ENCODE data around the gene MAN1A1.

MAN1A1 gene

DNA sequence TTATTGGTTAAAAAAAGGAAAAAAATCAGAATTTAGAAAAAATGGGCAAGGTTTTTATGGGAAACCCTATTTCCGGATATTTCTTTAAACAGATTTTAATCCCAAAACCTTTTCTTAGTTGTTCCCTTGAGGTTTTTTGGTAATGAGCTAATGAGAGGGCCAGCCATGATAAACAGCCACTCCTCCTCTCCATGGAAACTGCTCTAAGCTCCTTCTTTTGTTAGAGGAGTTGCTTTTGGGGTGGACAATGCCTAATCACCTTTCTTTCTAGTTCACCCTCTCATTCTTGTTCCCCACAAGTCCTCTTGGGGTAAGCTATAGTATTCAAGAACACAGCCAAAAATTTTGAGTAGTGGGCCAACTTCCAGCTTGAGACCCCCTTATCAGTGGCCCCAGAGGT lies 166.1 kb downstream of the MAN1A1 start:
- no peak overlapping the region for H3K9ac ChIP-seq (ENCODE audit: low read depth, low read length, poor library complexity, severe bottlenecking)
- no peaks in the 10 kb centered on the region for H4K20me1 ChIP-seq (ENCODE audit: insufficient read depth, low read length, poor library complexity, severe bottlenecking)
- H3F3A ChIP-seq (ENCODE audit: low read depth), result peaks cover 3% of the 10 kb centered on the region; the same call in 1 of the 2 replicates
- H3K9me3 ChIP-seq (ENCODE audit: insufficient read depth, low read depth, low read length), result no peaks in the 10 kb centered on the region
- no peaks in the 10 kb centered on the region for H3K79me2 ChIP-seq (ENCODE audit: insufficient read depth, low read length)
- H3K36me3 ChIP-seq (ENCODE audit: insufficient read depth, low read length), result no peaks in the 10 kb centered on the region; the same call in 1 of the 2 replicates
- H3K27me3 ChIP-seq (ENCODE audit: insufficient read depth, low read length, poor library complexity, severe bottlenecking), result no peaks in the 10 kb centered on the region
- H3K9me2 ChIP-seq (replicated peaks; ENCODE audit: low read depth, low read length), result no peaks in the 10 kb centered on the region
- H2AFZ ChIP-seq (ENCODE audit: low read length), result no peak overlapping the region
- peaks cover 52% of the 10 kb centered on the region for H3K4me1 ChIP-seq (ENCODE audit: insufficient read depth, low read length, poor library complexity, severe bottlenecking)
- no peak overlapping the region for H3K4me3 ChIP-seq (ENCODE audit: low read length, poor library complexity, severe bottlenecking)
- TF ChIP-seq, protein P1, sequence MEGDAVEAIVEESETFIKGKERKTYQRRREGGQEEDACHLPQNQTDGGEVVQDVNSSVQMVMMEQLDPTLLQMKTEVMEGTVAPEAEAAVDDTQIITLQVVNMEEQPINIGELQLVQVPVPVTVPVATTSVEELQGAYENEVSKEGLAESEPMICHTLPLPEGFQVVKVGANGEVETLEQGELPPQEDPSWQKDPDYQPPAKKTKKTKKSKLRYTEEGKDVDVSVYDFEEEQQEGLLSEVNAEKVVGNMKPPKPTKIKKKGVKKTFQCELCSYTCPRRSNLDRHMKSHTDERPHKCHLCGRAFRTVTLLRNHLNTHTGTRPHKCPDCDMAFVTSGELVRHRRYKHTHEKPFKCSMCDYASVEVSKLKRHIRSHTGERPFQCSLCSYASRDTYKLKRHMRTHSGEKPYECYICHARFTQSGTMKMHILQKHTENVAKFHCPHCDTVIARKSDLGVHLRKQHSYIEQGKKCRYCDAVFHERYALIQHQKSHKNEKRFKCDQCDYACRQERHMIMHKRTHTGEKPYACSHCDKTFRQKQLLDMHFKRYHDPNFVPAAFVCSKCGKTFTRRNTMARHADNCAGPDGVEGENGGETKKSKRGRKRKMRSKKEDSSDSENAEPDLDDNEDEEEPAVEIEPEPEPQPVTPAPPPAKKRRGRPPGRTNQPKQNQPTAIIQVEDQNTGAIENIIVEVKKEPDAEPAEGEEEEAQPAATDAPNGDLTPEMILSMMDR (conservative IDR thresholded peaks at IDR 0.05; ENCODE audit: low read length), result no peak
- TF ChIP-seq EZH2phosphoT487 (IDR thresholded peaks at IDR 0.05; ENCODE audit: borderline replicate concordance), result no peak
- H3K4me2 ChIP-seq (ENCODE audit: low read depth, low read length, poor library complexity, severe bottlenecking), result no peak overlapping the region

- no peaks in the 10 kb centered on the region for H3K79me2 ChIP-seq (ENCODE audit: insufficient read depth, low read length)
- H3F3A ChIP-seq (ENCODE audit: low read depth), result peaks cover 3% of the 10 kb centered on the region; the same call in 1 of the 2 replicates
- no peak overlapping the region for H3K9ac ChIP-seq (ENCODE audit: low read depth, low read length, poor library complexity, severe bottlenecking)
- no peak overlapping the region for H2AFZ ChIP-seq (ENCODE audit: low read length)
- no peaks in the 10 kb centered on the region for H3K36me3 ChIP-seq (ENCODE audit: insufficient read depth, low read length)
- no peak overlapping the region for H3K4me3 ChIP-seq (ENCODE audit: low read length, poor library complexity, severe bottlenecking)
- H3K9me2 ChIP-seq (replicated peaks; ENCODE audit: low read depth, low read length), result no peaks in the 10 kb centered on the region
- no peak for TF ChIP-seq EZH2phosphoT487 (IDR thresholded peaks at IDR 0.05; ENCODE audit: borderline replicate concordance)
- H3K9me3 ChIP-seq (ENCODE audit: insufficient read depth, low read depth, low read length), result no peaks in the 10 kb centered on the region
- H3K4me1 ChIP-seq (ENCODE audit: insufficient read depth, low read length, poor library complexity, severe bottlenecking), result peaks cover 50% of the 10 kb centered on the region
- no peaks in the 10 kb centered on the region for H4K20me1 ChIP-seq (ENCODE audit: insufficient read depth, low read length, poor library complexity, severe bottlenecking)
- H3K27me3 ChIP-seq (ENCODE audit: insufficient read depth, low read length, poor library complexity, severe bottlenecking), result no peaks in the 10 kb centered on the region
- no peak overlapping the region for H3K4me2 ChIP-seq (ENCODE audit: low read depth, low read length, poor library complexity, severe bottlenecking)
Observed at GRCh38 chr6:119182875-119183274, 166.7 kb downstream of the MAN1A1 start.

- H3K4me2 ChIP-seq (ENCODE audit: low read depth, low read length, poor library complexity, severe bottlenecking), result no peak overlapping the region
- TF ChIP-seq EZH2phosphoT487 (IDR thresholded peaks at IDR 0.05; ENCODE audit: borderline replicate concordance), result no peak
- TF ChIP-seq, protein P1 (conservative IDR thresholded peaks at IDR 0.05; ENCODE audit: low read length), result no peak
- no peaks in the 10 kb centered on the region for H4K20me1 ChIP-seq (ENCODE audit: insufficient read depth, low read length, poor library complexity, severe bottlenecking)
- peaks cover 3% of the 10 kb centered on the region; the same call in 1 of the 2 replicates for H3F3A ChIP-seq (ENCODE audit: low read depth)
- H2AFZ ChIP-seq (ENCODE audit: low read length), result no peak overlapping the region
- H3K4me1 ChIP-seq (ENCODE audit: insufficient read depth, low read length, poor library complexity, severe bottlenecking), result peaks cover 44% of the 10 kb centered on the region
- H3K4me3 ChIP-seq (ENCODE audit: low read length, poor library complexity, severe bottlenecking), result no peak overlapping the region
- H3K9ac ChIP-seq (ENCODE audit: low read depth, low read length, poor library complexity, severe bottlenecking), result no peak overlapping the region
- no peaks in the 10 kb centered on the region for H3K27me3 ChIP-seq (ENCODE audit: insufficient read depth, low read length, poor library complexity, severe bottlenecking)
- no peaks in the 10 kb centered on the region for H3K9me2 ChIP-seq (replicated peaks; ENCODE audit: low read depth, low read length)
- no peaks in the 10 kb centered on the region for H3K9me3 ChIP-seq (ENCODE audit: insufficient read depth, low read depth, low read length)
- H3K36me3 ChIP-seq (ENCODE audit: insufficient read depth, low read length), result no peaks in the 10 kb centered on the region
- H3K79me2 ChIP-seq (ENCODE audit: insufficient read depth, low read length), result no peaks in the 10 kb centered on the region
Observed at GRCh38 chr6:119182216-119182803, 167.3 kb downstream of the MAN1A1 start.

DNA sequence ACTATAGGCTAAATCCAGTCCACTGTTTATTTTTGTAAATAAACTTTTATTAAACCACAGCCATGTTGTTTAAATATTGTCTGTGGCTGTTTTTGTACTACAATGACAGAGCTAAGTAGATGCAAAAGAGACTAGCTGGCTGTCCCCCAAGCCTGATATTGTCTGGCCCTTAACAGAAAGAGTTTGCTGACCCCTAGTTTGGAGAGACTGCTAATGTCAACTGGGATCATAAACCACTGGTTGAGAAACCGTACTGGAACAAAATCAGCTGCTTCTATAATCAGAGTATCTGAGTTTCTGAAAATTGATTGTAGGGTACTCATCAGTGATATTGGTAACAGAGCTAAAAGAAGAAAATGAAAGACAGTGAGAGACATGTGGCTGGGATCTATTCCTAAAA lies 168.5 kb downstream of the MAN1A1 start:
- Histone ChIP-seq H3K9me3 (ENCODE audit: insufficient read depth, low read depth, low read length) (no peaks in the 10 kb centered on the region), H3K4me2 (ENCODE audit: low read depth, low read length, poor library complexity, severe bottlenecking) (no peak overlapping the region), H3K9ac (ENCODE audit: low read depth, low read length, poor library complexity, severe bottlenecking) (no peak overlapping the region), H3K36me3 (ENCODE audit: insufficient read depth, low read length) (no peaks in the 10 kb centered on the region), H3K4me3 (ENCODE audit: low read length, poor library complexity, severe bottlenecking) (no peak overlapping the region), H3F3A (ENCODE audit: low read depth) (peaks cover 3% of the 10 kb centered on the region; the same call in 1 of the 2 replicates), H4K20me1 (ENCODE audit: insufficient read depth, low read length, poor library complexity, severe bottlenecking) (no peaks in the 10 kb centered on the region), H2AFZ (ENCODE audit: low read length) (no peak overlapping the region), H3K4me1 (ENCODE audit: insufficient read depth, low read length, poor library complexity, severe bottlenecking) (peaks cover 35% of the 10 kb centered on the region), H3K27me3 (ENCODE audit: insufficient read depth, low read length, poor library complexity, severe bottlenecking) (no peaks in the 10 kb centered on the region), H3K9me2 (replicated peaks; ENCODE audit: low read depth, low read length) (no peaks in the 10 kb centered on the region), H3K79me2 (ENCODE audit: insufficient read depth, low read length) (no peaks in the 10 kb centered on the region)
- TF ChIP-seq, protein P1 (conservative IDR thresholded peaks at IDR 0.05; ENCODE audit: low read length), result no peak
- TF ChIP-seq EZH2phosphoT487 (IDR thresholded peaks at IDR 0.05; ENCODE audit: borderline replicate concordance), result no peak

Data from Loucy (cell line).